SK-N-SH treated with all-trans-retinoic acid at 6 μM for 48 hours (cell line): ENCODE results near the gene MLKL.
A peak's percentile ranks its signal among the peaks of the same experiment; 100 is the strongest.

ENCODE experiments used
- ATAC-seq: fragments of 200-7000 bp; cut with Tn5 transposase; 3 replicates; pipeline ENCODE4 v1.9.1; 2020; ENCODE audit warnings: mild to moderate bottlenecking, moderate library complexity
- ARNTL ChIP-seq: fragments of 450-650 bp; formaldehyde crosslinking; IDR thresholded peaks from 2 replicates; pipeline ENCODE4 v1.5.0; 2020; ENCODE audit warnings: low read depth, mild to moderate bottlenecking, moderate library complexity, borderline replicate concordance
- BACH2 ChIP-seq: fragments of 250-450 bp; sonication (Bioruptor Pico); IDR thresholded peaks from 2 replicates; pipeline ENCODE4 v1.9.0; 2021; ENCODE audit warnings: mild to moderate bottlenecking, borderline replicate concordance
- CREB5 ChIP-seq: fragments of 250-450 bp; sonication (Bioruptor Pico); IDR thresholded peaks from 2 replicates; pipeline ENCODE4 v1.5.1; 2020; ENCODE audit warnings: low read depth, mild to moderate bottlenecking, moderate library complexity
- CSRNP3 ChIP-seq: fragments of 250-450 bp; sonication (Bioruptor Pico); IDR thresholded peaks from 2 replicates; pipeline ENCODE4 v1.5.1; 2021; ENCODE audit warnings: mild to moderate bottlenecking, moderate library complexity
- ESRRG ChIP-seq: fragments of 250-450 bp; sonication (Bioruptor Pico); IDR thresholded peaks from 2 replicates; pipeline ENCODE4 v1.6.1; 2021; ENCODE audit warnings: mild to moderate bottlenecking
- GLIS3 ChIP-seq: fragments of 250-450 bp; sonication (Bioruptor Pico); IDR thresholded peaks from 2 replicates; pipeline ENCODE4 v1.5.0; 2020; ENCODE audit warnings: mild to moderate bottlenecking, moderate library complexity
- ISL1 ChIP-seq: fragments of 250-450 bp; sonication (Bioruptor Pico); IDR thresholded peaks from 2 replicates; pipeline ENCODE4 v2.1.2; 2022; ENCODE audit warnings: mild to moderate bottlenecking, moderate library complexity
- OSR1 ChIP-seq: fragments of 250-450 bp; sonication (Bioruptor Pico); IDR thresholded peaks from 2 replicates; pipeline ENCODE4 v1.8.0; 2022; ENCODE audit warnings: moderate library complexity, mild to moderate bottlenecking, inconsistent platforms
- PATZ1 ChIP-seq: fragments of 250-450 bp; sonication (Bioruptor Pico); IDR thresholded peaks from 2 replicates; pipeline ENCODE4 v1.8.0; 2020; ENCODE audit warnings: mild to moderate bottlenecking, moderate library complexity, borderline replicate concordance
- POU6F1 ChIP-seq: fragments of 250-450 bp; sonication (Bioruptor Pico); IDR thresholded peaks from 2 replicates; pipeline ENCODE4 v1.8.0; 2021; ENCODE audit warnings: low read depth, mild to moderate bottlenecking, moderate library complexity, borderline replicate concordance
- PPARA ChIP-seq: fragments of 250-450 bp; sonication (Bioruptor Pico); IDR thresholded peaks from 2 replicates; pipeline ENCODE4 v1.5.0; 2020; ENCODE audit warnings: mild to moderate bottlenecking, borderline replicate concordance
- RARB ChIP-seq: fragments of 250-450 bp; sonication (Bioruptor Pico); IDR thresholded peaks from 2 replicates; pipeline ENCODE4 v1.8.0; 2021; ENCODE audit warnings: mild to moderate bottlenecking, moderate library complexity
- SNAI2 ChIP-seq: fragments of 250-450 bp; sonication (Bioruptor Pico); IDR thresholded peaks from 2 replicates; pipeline ENCODE4 v1.5.0; 2020; ENCODE audit warnings: mild to moderate bottlenecking, moderate library complexity
- TCF4 ChIP-seq: fragments of 250-450 bp; sonication (Bioruptor Pico); IDR thresholded peaks from 2 replicates; pipeline ENCODE4 v1.8.0; 2021; ENCODE audit warnings: mild to moderate bottlenecking, moderate library complexity, borderline replicate concordance
- TSHZ2 ChIP-seq: fragments of 250-450 bp; sonication (Bioruptor Pico); IDR thresholded peaks from 2 replicates; pipeline ENCODE4 v1.5.0; 2020; ENCODE audit warnings: mild to moderate bottlenecking, moderate library complexity
- ZC3H10 ChIP-seq: fragments of 250-450 bp; sonication (Bioruptor Pico); IDR thresholded peaks from 2 replicates; pipeline ENCODE4 v1.5.1; 2021; ENCODE audit warnings: mild to moderate bottlenecking, moderate library complexity
- ZFP3 ChIP-seq: fragments of 250-450 bp; sonication (Bioruptor Pico); IDR thresholded peaks from 2 replicates; pipeline ENCODE4 v1.5.0; 2020; ENCODE audit warnings: mild to moderate bottlenecking, moderate library complexity
- ZFP30 ChIP-seq: fragments of 450-650 bp; formaldehyde crosslinking; IDR thresholded peaks from 2 replicates; pipeline ENCODE4 v1.5.0; 2022; ENCODE audit warnings: mild to moderate bottlenecking, moderate library complexity
- ZNF565 ChIP-seq: fragments of 450-650 bp; formaldehyde crosslinking; conservative IDR thresholded peaks from 2 replicates; pipeline ENCODE4 v1.5.0; 2020; ENCODE audit warnings: low read depth, mild to moderate bottlenecking, moderate library complexity
- ZNF70 ChIP-seq: fragments of 450-650 bp; formaldehyde crosslinking; IDR thresholded peaks from 2 replicates; pipeline ENCODE4 v1.5.0; 2020; ENCODE audit warnings: mild to moderate bottlenecking, moderate library complexity
- ZNF8 ChIP-seq: fragments of 450-650 bp; formaldehyde crosslinking; IDR thresholded peaks from 2 replicates; pipeline ENCODE4 v1.5.0; 2020; ENCODE audit warnings: mild to moderate bottlenecking, moderate library complexity

MLKL gene

GRCh38 chr16:74650966-74651567 is 49.6 kb downstream of the MLKL start:
- peak; percentile 46; the same call in 1 of the 3 replicates for ATAC-seq
- no peak for TF ChIP-seq GLIS3 (CRISPR knock-in tag)
- no peak for TF ChIP-seq TCF4 (CRISPR knock-in tag)
- TF ChIP-seq SNAI2 (CRISPR knock-in tag) = no peak
- no peak for TF ChIP-seq ZNF70 (CRISPR knock-in tag)
- no peak for TF ChIP-seq TSHZ2 (CRISPR knock-in tag)
- no peak for TF ChIP-seq PPARA (CRISPR knock-in tag)
- no peak for TF ChIP-seq BACH2 (CRISPR knock-in tag)
- TF ChIP-seq ZC3H10 (CRISPR knock-in tag) = no peak

GRCh38 chr16:74649839-74650504 is 50.7 kb downstream of the MLKL start:
- no peak for TF ChIP-seq PATZ1 (CRISPR knock-in tag)
- TF ChIP-seq ARNTL = no peak
- TF ChIP-seq CREB5 (CRISPR knock-in tag) = no peak
- TF ChIP-seq ZNF70 (CRISPR knock-in tag) = no peak
- TF ChIP-seq TSHZ2 (CRISPR knock-in tag) = no peak
- no peak for TF ChIP-seq GLIS3 (CRISPR knock-in tag)
- TF ChIP-seq OSR1 = no peak
- no peak for TF ChIP-seq ZFP30
- TF ChIP-seq ZNF8 = no peak
- TF ChIP-seq ESRRG = no peak
- no peak for TF ChIP-seq ZNF565 (CRISPR knock-in tag)
- TF ChIP-seq RARB (CRISPR knock-in tag) = no peak
- TF ChIP-seq ZFP3 (CRISPR knock-in tag) = no peak
- TF ChIP-seq ZC3H10 (CRISPR knock-in tag) = no peak
- no peak for TF ChIP-seq ISL1 (CRISPR knock-in tag)
- no peak for TF ChIP-seq PPARA (CRISPR knock-in tag)
- TF ChIP-seq SNAI2 (CRISPR knock-in tag) = no peak
- TF ChIP-seq, all 23 proteins: peak for 0
- no peak for ATAC-seq

GRCh38 chr16:74641969-74642368 is 58.7 kb downstream of the MLKL start:
- no peak for ATAC-seq
- TF ChIP-seq ZNF70 (CRISPR knock-in tag) (no peak), ESRRG (no peak), ZFP3 (CRISPR knock-in tag) (no peak), ZNF8 (no peak), ZC3H10 (CRISPR knock-in tag) (no peak), CREB5 (CRISPR knock-in tag) (no peak), CSRNP3 (CRISPR knock-in tag) (no peak), SNAI2 (CRISPR knock-in tag) (no peak), BACH2 (CRISPR knock-in tag) (no peak), PPARA (CRISPR knock-in tag) (no peak), ZNF565 (CRISPR knock-in tag) (no peak), POU6F1 (CRISPR knock-in tag) (no peak), ZFP30 (no peak)
